HG03575 (cell line): Measurements from ENCODE around the gene MS4A1.
"Not testable (repeated sequence)": the region's sequence is repeated elsewhere in the genome, so short reads cannot be mapped to it uniquely, and the experiment has no call there.

Experiments
- ATAC-seq: cut with Tn5 transposase; IDR thresholded peaks from one replicate; pipeline ENCODE4 v1.9.1; 2021; ENCODE audit not compliant: unreplicated experiment, insufficient number of reproducible peaks, low FRiP score; ENCODE audit errors: extremely low read depth

MS4A1 gene

GRCh38 chr11:60455531-60456042 lies at the start of gene MS4A1:
Gene MS4A1 (plus strand): TSS chr11:60455847. CDS start chr11:60462375, 6,528 bp downstream.
- peak; percentile 77 for ATAC-seq

GRCh38 chr11:60420015-60420414 lies 35.6 kb upstream of the MS4A1 start:
- no peak for ATAC-seq

- ATAC-seq, result no peak
Measured at GRCh38 chr11:60422609-60423008, 33.0 kb upstream of the MS4A1 start.

GRCh38 chr11:60428517-60428916 lies 27.1 kb upstream of the MS4A1 start:
- ATAC-seq, result no peak

GRCh38 chr11:60429272-60429671 lies 26.4 kb upstream of the MS4A1 start, which contains the start of gene MS4A5:
Gene MS4A5 (plus strand): TSS chr11:60429572. CDS start chr11:60429675, 103 bp downstream.
- no peak for ATAC-seq

- ATAC-seq, result no peak
Measured at GRCh38 chr11:60431251-60431650, 24.4 kb upstream of the MS4A1 start.

GRCh38 chr11:60433401-60433800 lies 22.2 kb upstream of the MS4A1 start:
- ATAC-seq, result no peak

GRCh38 chr11:60447070-60447469 lies 8.6 kb upstream of the MS4A1 start:
- no peak for ATAC-seq

GRCh38 chr11:60447846-60448245 lies 7.8 kb upstream of the MS4A1 start:
- no peak for ATAC-seq

- ATAC-seq, result not testable (repeated sequence)
Measured at GRCh38 chr11:60451185-60451584, 4.5 kb upstream of the MS4A1 start.

GRCh38 chr11:60454212-60454611 lies 1.4 kb upstream of the MS4A1 start:
- no peak for ATAC-seq

- ATAC-seq, result no peak
Measured at GRCh38 chr11:60457576-60457975, 1.9 kb downstream of the MS4A1 start.

- no peak for ATAC-seq
Measured at GRCh38 chr11:60459345-60459744, 3.7 kb downstream of the MS4A1 start.

- no peak for ATAC-seq
Measured at GRCh38 chr11:60468829-60469228, 13.2 kb downstream of the MS4A1 start.

GRCh38 chr11:60469723-60470122 lies 14.1 kb downstream of the MS4A1 start:
- ATAC-seq, result no peak

GRCh38 chr11:60477035-60477445 lies 21.4 kb downstream of the MS4A1 start:
- no peak for ATAC-seq

GRCh38 chr11:60482361-60482760 lies 26.7 kb downstream of the MS4A1 start:
- no peak for ATAC-seq

GRCh38 chr11:60485987-60486386 lies 30.3 kb downstream of the MS4A1 start:
- peak; percentile 59 for ATAC-seq

- ATAC-seq, result no peak
Measured at GRCh38 chr11:60492488-60493009, 36.9 kb downstream of the MS4A1 start, which contains the start of gene MS4A12. Gene MS4A12 (plus strand): TSS chr11:60492778. CDS start chr11:60497319, 4,541 bp downstream.

- no peak for ATAC-seq
Measured at GRCh38 chr11:60493454-60493853, 37.8 kb downstream of the MS4A1 start.

- no peak for ATAC-seq
Measured at GRCh38 chr11:60498399-60498798, 42.8 kb downstream of the MS4A1 start.
